ENCODE results near the gene HSPB2. TPM values are rescaled to one million over a fixed set of nuclear protein-coding genes. Genes with fewer than 3 reads are reported as not detected.

HSPB2 gene
- total RNA-seq, 2 donors from 2014 or later: not detected

DNA sequence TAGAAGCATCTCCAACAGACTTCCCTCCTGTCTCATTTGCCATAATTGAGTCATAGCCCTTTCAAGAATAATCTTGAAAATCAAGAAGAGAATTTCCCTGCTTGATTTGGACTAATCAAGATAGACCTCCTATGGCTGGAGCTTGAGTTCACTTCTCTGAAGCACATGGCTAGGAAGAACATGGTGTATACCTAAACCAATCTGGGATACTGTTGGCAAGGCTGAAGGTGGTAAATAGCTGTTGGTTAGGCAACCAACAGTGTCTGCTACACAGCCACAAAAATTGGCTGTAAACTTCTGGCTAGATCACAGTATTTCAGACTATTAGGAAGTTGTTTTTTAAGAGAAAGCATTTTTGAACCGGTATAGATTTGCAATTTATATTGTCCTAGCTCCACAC, 5.9 kb upstream of the HSPB2 start:
- ATAC-seq: no peak
- no peak overlapping the region for H3K4me3 Mint-ChIP-seq
- DNase-seq: no peak
- peaks cover 3% of the 10 kb centered on the region for H3K4me1 Mint-ChIP-seq
- H3K9me3 ChIP-seq (ENCODE audit: control insufficient read depth, low read length, poor library complexity, severe bottlenecking): no peaks in the 10 kb centered on the region
- H3K36me3 Mint-ChIP-seq (ENCODE audit: low read depth): peaks cover 12% of the 10 kb centered on the region
- no peak overlapping the region for H3K27ac Mint-ChIP-seq
- H3K27me3 Mint-ChIP-seq: peaks cover 36% of the 10 kb centered on the region

DNA sequence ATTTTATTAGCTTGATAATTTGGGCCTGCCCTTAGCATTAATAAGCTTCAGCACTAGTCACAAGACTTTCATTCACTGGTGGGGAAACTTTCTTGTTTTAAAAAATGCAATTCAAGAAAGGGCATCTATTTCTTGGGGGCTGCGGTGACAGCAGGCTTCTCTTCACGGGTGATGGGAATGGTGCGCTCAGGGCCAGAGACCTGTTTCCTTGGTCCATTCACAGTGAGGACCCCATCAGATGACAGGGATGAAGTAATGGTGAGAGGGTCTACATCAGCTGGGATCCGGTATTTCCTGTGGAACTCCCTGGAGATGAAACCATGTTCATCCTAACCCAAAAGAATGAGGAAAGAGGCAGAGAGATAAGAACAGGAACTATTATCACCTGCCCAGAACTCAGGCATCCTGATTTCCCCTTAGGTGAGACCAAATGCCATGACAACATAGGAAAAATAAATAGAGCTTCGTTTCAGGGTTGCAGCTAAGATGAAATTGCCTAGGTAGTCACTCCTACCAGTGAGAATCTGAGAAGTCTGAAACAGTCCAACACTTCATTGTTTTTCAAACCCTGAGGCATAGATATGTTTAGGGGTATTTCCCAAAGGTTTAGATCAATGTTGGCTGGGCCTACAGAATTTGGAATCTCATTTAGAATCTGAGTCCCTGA, 3.8 kb upstream of the HSPB2 start:
- no peaks in the 10 kb centered on the region for H3K36me3 Mint-ChIP-seq (ENCODE audit: low read depth)
- ATAC-seq: no peak
- peaks cover 38% of the 10 kb centered on the region for H3K27me3 Mint-ChIP-seq
- peak overlapping the region; percentile 34 for H3K27ac Mint-ChIP-seq
- DNase-seq: no peak
- H3K9me3 ChIP-seq (ENCODE audit: control insufficient read depth, low read length, poor library complexity, severe bottlenecking): no peaks in the 10 kb centered on the region
- peaks cover 3% of the 10 kb centered on the region for H3K4me1 Mint-ChIP-seq
- no peak overlapping the region for H3K4me3 Mint-ChIP-seq

DNA sequence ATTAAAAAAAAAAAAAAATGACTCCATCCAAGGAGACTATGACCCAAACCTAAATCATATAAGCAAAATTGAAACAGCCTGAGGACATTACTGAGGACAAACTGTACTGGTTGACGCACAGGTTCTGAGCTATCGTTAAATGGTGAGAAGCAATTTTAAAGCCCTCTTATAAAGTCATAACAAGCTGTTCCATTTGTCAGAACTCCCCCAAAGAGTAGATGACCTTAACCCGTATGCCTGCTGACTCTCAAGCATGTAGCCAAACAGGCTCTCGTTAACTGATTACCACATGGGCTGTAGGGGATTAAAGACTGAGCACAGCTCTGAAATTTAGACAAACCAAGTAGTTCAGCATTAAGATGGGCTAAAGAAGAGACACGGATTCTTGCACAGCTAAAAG, 3.2 kb upstream of the HSPB2 start:
- peaks cover 3% of the 10 kb centered on the region for H3K4me1 Mint-ChIP-seq
- H3K4me3 Mint-ChIP-seq: no peak overlapping the region
- H3K9me3 ChIP-seq (ENCODE audit: control insufficient read depth, low read length, poor library complexity, severe bottlenecking): no peaks in the 10 kb centered on the region
- ATAC-seq (no peak), DNase-seq (no peak)
- no peaks in the 10 kb centered on the region for H3K36me3 Mint-ChIP-seq (ENCODE audit: low read depth)
- no peak overlapping the region for H3K27ac Mint-ChIP-seq
- H3K27me3 Mint-ChIP-seq: peaks cover 44% of the 10 kb centered on the region

DNA sequence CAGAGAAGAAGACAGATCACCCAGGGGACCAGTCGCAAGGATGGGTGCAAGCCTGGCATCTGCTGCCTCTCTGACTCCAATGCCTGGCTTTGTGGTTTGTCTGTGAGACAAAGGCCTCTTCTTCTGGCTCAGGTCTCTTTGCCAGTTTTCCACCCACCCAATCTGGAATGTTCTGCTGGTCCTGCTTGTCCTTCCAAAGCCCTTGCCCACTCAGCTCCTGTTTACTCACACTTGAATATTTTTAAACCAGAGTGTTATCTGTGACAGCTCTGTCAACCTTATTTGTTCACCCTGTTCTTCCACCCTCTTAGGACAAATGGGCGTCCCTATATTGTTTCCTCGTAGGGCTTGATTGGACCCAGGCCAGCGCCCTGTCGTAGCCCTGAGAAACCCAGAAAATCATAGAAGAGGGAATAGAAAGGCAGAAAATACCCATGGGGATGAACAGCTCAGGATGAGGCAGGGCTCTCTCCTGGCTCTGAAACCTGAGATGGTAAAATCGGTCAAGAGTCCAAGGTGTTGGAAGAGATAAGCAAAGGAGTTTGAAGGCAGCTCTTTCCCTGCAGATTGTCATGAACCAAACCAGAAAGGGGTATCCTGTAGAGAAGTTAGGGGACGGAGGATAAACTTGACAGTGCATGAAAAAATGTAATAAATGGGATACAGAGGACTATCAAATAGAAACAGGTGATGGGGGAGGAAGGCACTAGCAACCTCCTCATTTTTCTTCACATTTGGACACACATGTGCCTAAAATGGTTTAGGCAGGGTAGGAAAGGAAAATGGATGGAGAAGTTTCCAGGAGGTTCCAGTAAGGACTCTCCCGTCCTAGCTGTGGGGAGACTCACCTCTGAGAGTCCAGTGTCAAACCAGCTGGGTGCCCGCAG, 1.6 kb upstream of the HSPB2 start:
- Mint-ChIP-seq H3K4me3 (no peak overlapping the region), H3K4me1 (peaks cover 3% of the 10 kb centered on the region), H3K36me3 (ENCODE audit: low read depth) (peaks cover under 1% of the 10 kb centered on the region), H3K27ac (no peak overlapping the region), H3K27me3 (peaks cover 54% of the 10 kb centered on the region)
- ATAC-seq (no peak), DNase-seq (no peak)
- no peaks in the 10 kb centered on the region for H3K9me3 ChIP-seq (ENCODE audit: control insufficient read depth, low read length, poor library complexity, severe bottlenecking)

DNA sequence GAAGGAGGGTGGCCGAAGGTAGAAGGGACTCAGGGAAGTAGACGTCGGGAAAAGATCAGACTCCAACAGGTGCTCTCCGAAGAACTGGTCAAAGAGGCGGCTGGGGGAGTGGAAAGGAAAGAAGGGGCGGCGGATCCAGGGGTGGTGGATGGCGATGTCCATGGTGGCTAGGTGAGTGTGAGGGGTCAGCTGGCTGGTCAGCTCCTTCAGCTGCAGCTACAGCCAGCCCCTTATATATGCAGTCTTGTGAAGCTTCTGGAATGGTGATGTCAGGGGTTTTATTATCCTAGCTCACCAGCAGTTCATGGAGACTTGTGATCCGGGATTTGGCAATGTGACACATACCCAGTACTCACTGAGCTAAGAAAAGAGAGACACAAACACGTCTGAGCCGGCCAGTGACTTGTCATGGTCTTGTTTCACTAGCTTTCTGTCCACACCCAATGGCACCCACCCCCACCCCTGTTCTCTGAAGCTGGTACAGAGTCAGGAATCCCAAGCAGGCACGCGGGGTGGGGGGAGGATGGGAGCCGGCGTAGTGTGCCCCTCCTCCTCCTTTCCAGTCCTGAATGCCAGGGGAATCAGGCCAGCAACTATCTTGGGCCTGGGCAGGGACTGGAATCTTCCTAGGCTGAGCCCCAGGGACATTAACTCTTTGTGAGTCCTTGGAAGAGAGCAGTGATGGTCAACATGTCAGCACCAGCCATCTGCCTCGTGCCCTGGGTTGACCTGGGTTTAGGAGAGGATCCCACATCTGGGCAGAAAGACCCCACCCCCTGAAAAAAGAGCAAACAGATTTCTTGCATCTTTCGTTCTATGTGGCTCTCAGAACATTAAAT, 752 bp upstream of the HSPB2 start, which contains the start of gene CRYAB:
TSS of gene CRYAB (minus strand) at position 208 of the 839 bp plus-strand sequence. CDS start at position 162, 46 bp downstream.
- no peak within 1 kb of the TSS for H3K4me3 Mint-ChIP-seq
- ATAC-seq (no peak), DNase-seq (no peak)
- H3K36me3 Mint-ChIP-seq (ENCODE audit: low read depth): peaks cover 3% of the 10 kb centered on the region
- no peaks in the 10 kb centered on the region for H3K9me3 ChIP-seq (ENCODE audit: control insufficient read depth, low read length, poor library complexity, severe bottlenecking)
- H3K27ac Mint-ChIP-seq: no peak within 1 kb of the TSS
- peaks cover 63% of the 10 kb centered on the region for H3K27me3 Mint-ChIP-seq
- peaks cover 3% of the 10 kb centered on the region for H3K4me1 Mint-ChIP-seq

DNA sequence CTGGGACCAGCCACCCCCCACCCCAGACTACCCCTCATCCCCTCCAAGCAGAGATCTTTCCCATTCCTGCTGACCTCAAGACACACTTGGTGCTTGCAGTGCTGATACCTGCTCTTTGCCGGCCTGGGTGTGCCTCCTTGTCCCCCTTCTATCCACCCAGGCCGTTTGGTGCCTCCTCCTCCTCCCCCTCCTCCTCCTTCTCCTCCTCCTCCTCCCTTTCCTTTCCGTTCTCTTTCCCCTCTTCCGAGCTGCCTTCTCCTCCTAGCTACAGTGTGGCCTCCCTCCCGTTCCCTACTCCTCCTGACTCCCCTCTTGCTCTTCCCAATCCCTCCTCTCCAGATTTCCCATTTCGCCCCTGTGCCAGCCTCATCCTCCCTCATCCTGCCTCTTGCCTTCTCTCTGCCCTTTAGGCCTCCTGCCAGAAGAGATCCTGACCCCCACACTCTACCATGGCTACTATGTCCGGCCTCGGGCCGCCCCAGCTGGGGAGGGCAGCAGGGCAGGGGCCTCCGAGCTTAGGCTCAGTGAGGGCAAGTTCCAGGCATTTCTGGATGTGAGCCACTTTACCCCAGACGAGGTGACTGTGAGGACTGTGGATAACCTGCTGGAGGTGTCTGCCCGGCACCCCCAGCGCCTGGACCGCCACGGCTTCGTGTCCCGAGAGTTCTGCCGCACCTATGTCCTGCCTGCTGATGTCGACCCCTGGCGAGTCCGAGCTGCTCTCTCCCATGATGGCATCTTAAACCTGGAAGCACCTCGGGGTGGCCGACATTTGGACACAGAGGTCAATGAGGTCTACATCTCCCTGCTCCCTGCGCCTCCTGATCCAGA, 712 bp downstream of the HSPB2 start:
- Mint-ChIP-seq H3K4me3 (no peak overlapping the region), H3K27me3 (peaks cover 65% of the 10 kb centered on the region)

DNA sequence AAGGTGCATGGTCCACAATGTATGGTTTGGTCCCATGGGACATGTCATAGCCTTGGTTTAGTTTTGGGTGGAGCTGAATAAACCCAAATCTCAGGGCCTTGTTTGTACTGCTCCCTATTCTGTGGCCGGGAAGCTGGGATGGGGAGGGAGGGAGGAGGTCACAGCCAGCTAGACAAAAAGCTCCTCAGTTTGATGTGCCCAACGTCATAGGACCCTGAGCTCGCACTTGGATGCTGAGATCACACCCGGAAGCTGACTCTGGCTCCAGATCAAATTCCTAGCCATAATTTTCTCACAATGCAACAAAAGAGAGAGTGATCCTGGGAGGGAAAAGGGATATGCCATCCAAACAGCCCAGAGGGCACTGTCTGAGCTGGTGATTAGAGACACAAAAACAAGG, 1.5 kb downstream of the HSPB2 start:
- no peaks in the 10 kb centered on the region for H3K9me3 ChIP-seq (ENCODE audit: control insufficient read depth, low read length, poor library complexity, severe bottlenecking)
- Mint-ChIP-seq H3K36me3 (ENCODE audit: low read depth) (peaks cover 6% of the 10 kb centered on the region), H3K4me1 (peaks cover 3% of the 10 kb centered on the region), H3K4me3 (no peak overlapping the region), H3K27me3 (peaks cover 70% of the 10 kb centered on the region), H3K27ac (no peak overlapping the region)
- DNase-seq (no peak), ATAC-seq (no peak)

More for the DNA sequence above, 712 bp downstream of the HSPB2 start:
- peaks cover 3% of the 10 kb centered on the region for H3K4me1 Mint-ChIP-seq
- H3K36me3 Mint-ChIP-seq (ENCODE audit: low read depth): peaks cover 6% of the 10 kb centered on the region
- no peak overlapping the region for H3K27ac Mint-ChIP-seq
- DNase-seq: no peak
- no peaks in the 10 kb centered on the region for H3K9me3 ChIP-seq (ENCODE audit: control insufficient read depth, low read length, poor library complexity, severe bottlenecking)
- no peak for ATAC-seq

DNA sequence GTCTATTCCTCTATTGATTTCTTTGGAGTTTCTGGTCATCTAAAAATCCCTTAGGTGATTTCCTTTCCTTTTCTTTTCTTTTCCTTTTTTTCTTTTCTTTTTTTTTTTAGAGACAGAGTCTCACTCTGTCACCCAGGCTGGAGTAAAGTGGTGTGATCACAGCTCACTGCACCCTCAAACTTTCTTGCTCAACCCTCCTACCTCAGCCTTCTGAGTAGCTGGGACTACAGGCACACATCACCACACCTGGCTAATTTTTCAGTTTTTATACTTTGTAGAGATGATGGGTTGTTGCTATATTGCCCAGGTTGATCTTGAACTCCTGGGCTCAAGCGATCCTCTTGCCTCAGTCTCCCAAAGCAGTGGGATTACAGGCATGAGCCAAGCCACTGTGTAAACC, 4.2 kb downstream of the HSPB2 start:
- ATAC-seq (no peak), DNase-seq (no peak)
- H3K9me3 ChIP-seq (ENCODE audit: control insufficient read depth, low read length, poor library complexity, severe bottlenecking): no peaks in the 10 kb centered on the region
- Mint-ChIP-seq H3K4me3 (no peak overlapping the region), H3K4me1 (no peaks in the 10 kb centered on the region), H3K27me3 (peaks cover 63% of the 10 kb centered on the region), H3K36me3 (ENCODE audit: low read depth) (peaks cover 6% of the 10 kb centered on the region), H3K27ac (no peak overlapping the region)

DNA sequence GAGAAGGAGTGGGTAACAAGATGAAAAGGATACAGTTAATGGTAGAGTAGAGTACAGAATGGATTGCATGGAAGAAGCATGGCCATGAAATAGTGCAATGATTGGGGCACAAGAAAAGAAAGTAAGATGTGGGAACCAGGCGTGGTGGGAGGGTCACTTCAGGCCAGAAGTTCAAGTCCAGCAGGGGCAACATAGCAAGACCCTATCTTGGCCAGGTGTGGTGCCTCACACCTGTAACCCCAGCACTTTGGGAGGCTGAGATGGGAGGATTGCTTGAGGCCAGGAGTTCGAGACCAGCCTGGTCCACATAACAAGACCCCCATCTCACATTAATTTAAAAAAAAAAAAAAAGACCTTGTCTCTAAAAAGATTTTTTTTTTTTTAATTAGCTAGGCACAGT, 4.8 kb downstream of the HSPB2 start:
- H3K4me3 Mint-ChIP-seq: no peak overlapping the region
- no peaks in the 10 kb centered on the region for H3K9me3 ChIP-seq (ENCODE audit: control insufficient read depth, low read length, poor library complexity, severe bottlenecking)
- ATAC-seq: no peak
- DNase-seq: no peak
- H3K27ac Mint-ChIP-seq: no peak overlapping the region
- H3K27me3 Mint-ChIP-seq: peaks cover 57% of the 10 kb centered on the region
- no peaks in the 10 kb centered on the region for H3K4me1 Mint-ChIP-seq
- H3K36me3 Mint-ChIP-seq (ENCODE audit: low read depth): peaks cover 6% of the 10 kb centered on the region

DNA sequence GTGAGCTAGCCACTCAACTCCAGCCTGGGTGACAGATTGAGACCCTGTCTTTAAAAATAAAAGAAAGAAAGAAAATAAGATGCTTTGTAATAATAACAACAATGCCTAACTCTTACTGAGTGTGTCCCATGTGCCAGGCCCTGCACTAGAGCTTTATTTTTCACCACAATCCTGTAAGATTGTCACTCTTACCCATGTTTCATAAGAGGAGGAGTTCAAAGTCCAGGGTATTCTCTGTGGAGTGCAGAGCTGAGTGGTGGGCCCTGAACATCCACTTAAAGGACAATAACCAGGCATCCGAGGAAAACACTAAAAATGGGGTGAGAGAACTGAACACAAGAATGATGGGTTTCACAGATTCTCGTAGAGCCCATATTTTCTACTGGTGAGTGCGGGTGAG, 5.3 kb downstream of the HSPB2 start:
- H3K36me3 Mint-ChIP-seq (ENCODE audit: low read depth): peaks cover 6% of the 10 kb centered on the region
- ATAC-seq: no peak
- peaks cover 57% of the 10 kb centered on the region for H3K27me3 Mint-ChIP-seq
- H3K27ac Mint-ChIP-seq: no peak overlapping the region
- no peak for DNase-seq
- H3K4me3 Mint-ChIP-seq: no peak overlapping the region
- no peaks in the 10 kb centered on the region for H3K4me1 Mint-ChIP-seq
- no peaks in the 10 kb centered on the region for H3K9me3 ChIP-seq (ENCODE audit: control insufficient read depth, low read length, poor library complexity, severe bottlenecking)

DNA sequence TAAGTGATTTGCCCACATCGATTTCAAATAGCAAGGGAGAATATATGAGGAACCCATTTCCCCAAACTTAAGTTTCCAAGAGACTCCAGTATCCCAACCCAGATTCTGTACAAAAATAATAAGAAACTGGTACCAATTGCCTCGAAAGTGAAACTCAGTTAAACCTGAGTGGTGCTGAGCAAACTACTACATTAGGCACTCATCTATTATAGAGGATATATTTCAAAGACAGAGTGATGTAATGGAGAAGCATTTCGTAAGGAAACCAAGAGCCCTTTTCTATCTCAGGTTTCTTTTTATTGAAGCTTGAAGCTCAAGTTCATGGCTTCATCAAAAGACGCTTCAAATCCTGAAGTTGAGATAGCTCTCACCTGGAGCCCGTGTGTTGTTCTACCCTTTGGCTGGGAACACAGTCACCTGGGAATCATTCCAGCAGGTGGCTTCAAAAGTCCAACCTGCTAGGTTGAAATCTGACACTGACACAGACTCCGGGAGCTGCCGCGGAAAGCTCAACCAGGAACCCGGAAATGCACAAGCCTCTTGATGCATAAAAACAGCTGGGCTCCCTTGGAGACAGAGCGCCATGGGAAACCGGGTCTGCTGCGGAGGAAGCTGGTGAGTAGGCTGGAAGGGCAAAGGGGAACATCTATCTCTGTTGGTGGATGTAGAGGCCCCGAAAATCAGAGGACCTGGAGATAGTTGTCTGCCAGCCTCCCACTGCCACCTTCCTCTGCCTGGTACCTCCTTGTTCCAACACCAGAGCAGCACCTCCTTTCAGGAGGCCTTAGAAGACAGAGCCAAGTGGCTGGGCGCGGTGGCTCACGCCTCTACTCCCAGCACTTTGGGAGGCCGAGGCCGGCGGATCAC, 6.1 kb downstream of the HSPB2 start, which contains the start of gene C11orf52:
TSS of gene C11orf52 (plus strand) at position 524 of the 867 bp plus-strand sequence. CDS start at position 584, 60 bp downstream.
- H3K27ac Mint-ChIP-seq: no peak within 1 kb of the TSS
- no peaks in the 10 kb centered on the region for H3K4me1 Mint-ChIP-seq
- no peaks in the 10 kb centered on the region for H3K9me3 ChIP-seq (ENCODE audit: control insufficient read depth, low read length, poor library complexity, severe bottlenecking)
- H3K36me3 Mint-ChIP-seq (ENCODE audit: low read depth): peaks cover 6% of the 10 kb centered on the region
- ATAC-seq (no peak), DNase-seq (no peak)
- peaks cover 52% of the 10 kb centered on the region for H3K27me3 Mint-ChIP-seq
- H3K4me3 Mint-ChIP-seq: no peak within 1 kb of the TSS

DNA sequence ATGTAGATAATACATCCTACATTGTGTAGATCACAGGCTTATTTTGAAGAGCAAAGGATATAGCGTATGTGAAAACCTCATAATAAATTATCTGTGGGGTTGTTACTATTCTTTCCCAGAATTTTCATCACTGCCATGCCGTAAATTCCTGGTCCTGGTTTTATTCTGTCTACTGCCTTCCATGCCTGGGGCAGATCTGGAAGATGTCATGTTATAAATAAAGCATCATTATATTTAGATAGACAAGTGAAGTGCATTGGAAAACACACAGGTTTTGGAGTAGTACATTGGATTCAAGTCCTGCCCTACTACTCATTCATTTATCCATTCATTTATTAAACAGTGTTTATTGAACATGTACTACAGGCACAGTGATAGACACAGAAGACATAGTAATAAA, 8.4 kb downstream of the HSPB2 start:
- Mint-ChIP-seq H3K4me1 (peaks cover 5% of the 10 kb centered on the region), H3K36me3 (ENCODE audit: low read depth) (peaks cover 6% of the 10 kb centered on the region)
- no peak for ATAC-seq

More for the DNA sequence above, 8.4 kb downstream of the HSPB2 start:
- Mint-ChIP-seq H3K27ac (no peak overlapping the region), H3K4me3 (no peak overlapping the region), H3K27me3 (peaks cover 41% of the 10 kb centered on the region)
- H3K9me3 ChIP-seq (ENCODE audit: control insufficient read depth, low read length, poor library complexity, severe bottlenecking): no peaks in the 10 kb centered on the region
- DNase-seq: no peak
